NT2/D1 (cell line): ENCODE data around the gene LRRC23.

Experiments used
- SUZ12 ChIP-seq: IDR thresholded peaks from 2 replicates; pipeline ENCODE4 v1.6.1; 2011; ENCODE audit not compliant: insufficient read length, insufficient read depth; ENCODE audit errors: extremely low read depth
- ZNF274 ChIP-seq: IDR thresholded peaks from 2 replicates; pipeline ENCODE4 v1.6.1; 2011; ENCODE audit warnings: mild to moderate bottlenecking, low read depth, low read length

DNA sequence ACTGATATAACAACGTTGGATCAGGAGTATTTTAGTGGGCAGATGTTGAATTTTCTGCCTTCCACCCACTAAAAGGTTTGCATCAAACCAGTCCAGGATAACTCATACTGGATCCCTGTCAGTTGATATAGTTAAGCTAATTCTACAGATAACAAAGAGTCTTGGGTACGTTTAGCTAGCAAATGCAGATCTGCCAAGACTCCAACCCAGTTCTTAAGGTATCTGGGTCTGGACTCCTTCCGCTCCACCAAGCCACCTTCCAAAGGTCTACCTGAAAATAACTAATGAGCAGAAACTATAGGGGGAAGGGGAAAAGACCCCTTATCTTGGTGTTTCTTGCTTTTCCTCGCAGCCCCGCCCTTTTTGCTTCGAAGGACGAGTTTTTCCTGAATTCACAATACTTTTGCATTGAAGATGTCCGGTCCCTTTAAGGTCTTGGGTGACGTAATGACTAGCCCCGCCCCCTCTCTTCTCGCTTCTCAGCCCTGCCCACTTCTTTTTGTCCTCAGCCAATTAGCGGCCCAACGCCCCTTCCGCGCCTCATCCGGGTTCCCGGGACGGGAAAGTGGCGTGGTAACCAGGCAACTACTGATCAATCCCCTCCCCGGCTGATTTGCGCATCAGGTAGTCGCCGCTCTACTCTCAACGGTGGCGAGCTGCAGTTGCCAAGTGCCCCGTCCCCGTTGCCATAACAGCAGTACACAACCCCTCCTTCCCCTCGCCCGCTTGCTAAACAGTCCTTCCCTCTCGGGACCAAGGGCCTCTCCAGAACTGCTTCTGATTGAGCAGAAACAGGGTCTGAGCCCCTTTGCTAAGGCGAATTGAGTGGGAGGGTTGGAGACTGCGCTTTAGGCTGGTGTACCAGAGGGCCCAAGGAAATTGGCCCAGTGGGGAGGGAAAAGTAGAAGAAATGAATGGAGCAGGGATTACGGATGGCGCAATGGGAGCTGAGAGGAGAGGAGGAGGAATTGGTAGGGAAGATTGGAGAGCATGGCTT lies at the start of gene LRRC23:
- TF ChIP-seq ZNF274, result no peak
- no peak for TF ChIP-seq SUZ12
